Vagina (tissue), 2 donors: ENCODE data around the gene ALG2. TPM values are rescaled to one million over a fixed set of nuclear protein-coding genes. Genes with fewer than 3 reads are reported as not detected.

ENCODE experiments used
- DNase-seq, 2 donors: peaks; one replicate each; pipeline ENCODE4 v3.0.0-alpha.2; 2017; ENCODE audit errors: extremely low spot score in 2 of 2
- H3K27ac ChIP-seq: fragments of 200-600 bp; sonication (generic); one replicate; pipeline ENCODE4 v1.5.1; 2019
- H3K27me3 ChIP-seq: fragments of 200-600 bp; sonication (generic); one replicate; pipeline ENCODE4 v1.5.1; 2019
- H3K36me3 ChIP-seq, 2 donors: fragments of 200-600 bp; sonication (generic); one replicate each; pipeline ENCODE4 v1.5.1; 2017 to 2019
- H3K4me1 ChIP-seq: fragments of 200-600 bp; sonication (generic); one replicate; pipeline ENCODE4 v1.5.1; 2019
- H3K4me3 ChIP-seq, 2 donors: fragments of 200-600 bp; sonication (generic); 1 replicate in 1 of 2; 2 replicates in 1 of 2; pipeline ENCODE4 v1.5.1; 2016 to 2019
- H3K9me3 ChIP-seq: fragments of 200-600 bp; sonication (generic); one replicate; pipeline ENCODE4 v1.5.1; 2019
- POLR2A ChIP-seq, 2 donors: fragments of 450-650 bp; IDR thresholded peaks; one replicate each; pipeline ENCODE4 v1.6.1; 2017; ENCODE audit warnings: antibody characterized with exemption in 2 of 2, mild to moderate bottlenecking in 2 of 2, moderate library complexity in 2 of 2
- POLR2AphosphoS5 ChIP-seq, 2 donors: sonication (generic); formaldehyde crosslinking; IDR thresholded peaks; one replicate each; pipeline ENCODE4 v1.9.0; 2017; ENCODE audit warnings: antibody characterized with exemption in 2 of 2, mild to moderate bottlenecking in 2 of 2, low read depth in 1 of 2; ENCODE audit not compliant: insufficient read depth in 1 of 2
- intact Hi-C: fragments of 100-400 bp; cut with DNase I; formaldehyde crosslinking; loops from one replicate; pipeline ENCODE4 v1.15.1; 2023
- total RNA-seq: library from RNA; depleted of rRNA; stranded (reverse); fragments of >200 nt; gene quantifications from one replicate; pipeline ENCODE4 v1.2.3, GENCODE V29; 2016
- TF ChIP-seq, protein P1 (sequence below), 3 experiments: fragments of 450-650 bp in 2 of 3; fragments of 200-600 bp in 1 of 3; sonication (generic) in 1 of 3; IDR thresholded peaks; one replicate each; pipeline ENCODE4 v1.5.1; 2017 to 2019; ENCODE audit warnings: antibody characterized with exemption in 3 of 3, mild to moderate bottlenecking in 2 of 3, moderate library complexity in 2 of 3

Gene ALG2, protein sequence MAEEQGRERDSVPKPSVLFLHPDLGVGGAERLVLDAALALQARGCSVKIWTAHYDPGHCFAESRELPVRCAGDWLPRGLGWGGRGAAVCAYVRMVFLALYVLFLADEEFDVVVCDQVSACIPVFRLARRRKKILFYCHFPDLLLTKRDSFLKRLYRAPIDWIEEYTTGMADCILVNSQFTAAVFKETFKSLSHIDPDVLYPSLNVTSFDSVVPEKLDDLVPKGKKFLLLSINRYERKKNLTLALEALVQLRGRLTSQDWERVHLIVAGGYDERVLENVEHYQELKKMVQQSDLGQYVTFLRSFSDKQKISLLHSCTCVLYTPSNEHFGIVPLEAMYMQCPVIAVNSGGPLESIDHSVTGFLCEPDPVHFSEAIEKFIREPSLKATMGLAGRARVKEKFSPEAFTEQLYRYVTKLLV
- total RNA-seq = 30.0 TPM

DNA sequence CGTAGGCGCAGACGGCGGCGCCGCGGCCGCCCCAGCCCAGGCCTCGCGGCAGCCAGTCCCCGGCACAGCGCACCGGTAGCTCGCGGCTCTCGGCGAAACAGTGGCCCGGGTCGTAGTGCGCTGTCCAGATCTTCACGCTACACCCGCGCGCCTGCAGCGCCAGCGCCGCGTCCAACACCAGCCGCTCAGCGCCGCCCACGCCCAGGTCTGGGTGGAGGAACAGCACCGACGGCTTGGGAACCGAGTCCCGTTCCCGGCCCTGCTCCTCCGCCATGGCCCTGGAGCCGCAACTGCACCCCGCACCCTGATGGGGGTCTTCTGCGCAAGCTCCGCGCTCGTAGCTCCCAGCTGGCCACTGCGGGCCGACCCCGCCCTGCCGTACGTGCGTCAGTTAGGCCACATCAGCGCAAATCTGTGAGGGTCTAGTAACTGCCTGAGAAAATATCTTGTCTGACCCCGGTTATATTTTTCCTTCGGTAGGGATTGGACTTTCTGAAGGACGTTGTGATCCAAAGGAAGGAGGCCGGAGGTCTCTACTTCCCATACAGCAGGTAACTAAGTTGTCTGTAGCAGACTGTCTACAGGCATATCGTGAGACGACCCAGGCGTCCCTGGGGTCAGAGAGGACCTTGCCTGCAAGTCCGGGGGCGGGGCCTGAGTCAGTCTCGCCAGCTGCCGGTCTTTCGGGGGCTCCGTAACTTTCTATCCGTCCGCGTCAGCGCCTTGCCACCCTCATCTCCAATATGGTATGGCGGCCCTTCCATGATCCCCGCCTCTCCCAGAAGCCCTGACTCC is at the start of gene ALG2, which contains the start of gene SEC61B:
ALG2 (minus strand) TSS at position 322 of the 795 bp plus-strand sequence; CDS start at position 274, 48 bp downstream.
SEC61B (plus strand) TSS at position 662 of the 795 bp plus-strand sequence; CDS start at position 744, 82 bp downstream.
- Histone ChIP-seq H3K4me1 (peaks cover 75% of the 10 kb centered on the region), H3K27ac (peak within 1 kb of the TSS; percentile 93), H3K9me3 (no peaks in the 10 kb centered on the region), H3K4me3 (peak within 1 kb of the TSS; percentile 82 to 85), H3K36me3 (peaks cover 0 to 13% of the 10 kb centered on the region in 2 donors), H3K27me3 (no peaks in the 10 kb centered on the region)
- TF ChIP-seq, protein P1, sequence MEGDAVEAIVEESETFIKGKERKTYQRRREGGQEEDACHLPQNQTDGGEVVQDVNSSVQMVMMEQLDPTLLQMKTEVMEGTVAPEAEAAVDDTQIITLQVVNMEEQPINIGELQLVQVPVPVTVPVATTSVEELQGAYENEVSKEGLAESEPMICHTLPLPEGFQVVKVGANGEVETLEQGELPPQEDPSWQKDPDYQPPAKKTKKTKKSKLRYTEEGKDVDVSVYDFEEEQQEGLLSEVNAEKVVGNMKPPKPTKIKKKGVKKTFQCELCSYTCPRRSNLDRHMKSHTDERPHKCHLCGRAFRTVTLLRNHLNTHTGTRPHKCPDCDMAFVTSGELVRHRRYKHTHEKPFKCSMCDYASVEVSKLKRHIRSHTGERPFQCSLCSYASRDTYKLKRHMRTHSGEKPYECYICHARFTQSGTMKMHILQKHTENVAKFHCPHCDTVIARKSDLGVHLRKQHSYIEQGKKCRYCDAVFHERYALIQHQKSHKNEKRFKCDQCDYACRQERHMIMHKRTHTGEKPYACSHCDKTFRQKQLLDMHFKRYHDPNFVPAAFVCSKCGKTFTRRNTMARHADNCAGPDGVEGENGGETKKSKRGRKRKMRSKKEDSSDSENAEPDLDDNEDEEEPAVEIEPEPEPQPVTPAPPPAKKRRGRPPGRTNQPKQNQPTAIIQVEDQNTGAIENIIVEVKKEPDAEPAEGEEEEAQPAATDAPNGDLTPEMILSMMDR (IDR thresholded peaks at IDR 0.05) = no peak
- TF ChIP-seq POLR2AphosphoS5 (IDR thresholded peaks at IDR 0.05; ENCODE audit: insufficient read depth in 1 of 2, low read depth in 1 of 2) (peak; percentile 97 to 98), POLR2A (IDR thresholded peaks at IDR 0.05) (peak in 1 of 2 donors; percentile 71)
- intact Hi-C loops = loop anchor here (5.0 to 10.0 kb wide), 2 partner anchors 603 to 1715 kb away; partner anchors contain the start of gene NR4A3
- peak in 1 of 2 donors; percentile 96 for DNase-seq

DNA sequence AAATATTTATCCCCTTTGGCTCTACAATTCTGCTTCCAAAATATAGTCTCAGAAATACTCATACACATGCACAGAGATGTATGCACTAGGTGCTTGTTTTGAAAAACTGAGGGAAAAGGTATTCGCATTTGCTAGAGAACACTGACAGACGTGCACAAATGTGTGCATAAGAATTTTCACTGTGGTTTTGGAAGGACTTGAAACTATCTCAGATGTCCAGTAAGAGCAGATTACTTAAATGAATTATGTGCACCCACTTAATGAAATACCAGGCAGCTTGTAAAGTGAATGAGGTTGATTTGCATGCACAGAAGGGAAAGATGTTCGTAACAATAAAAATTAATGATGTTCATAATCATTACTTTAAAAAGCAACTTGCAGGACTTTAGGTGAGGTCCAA is 48.7 kb upstream of the ALG2 start:
- H3K27me3 ChIP-seq = no peaks in the 10 kb centered on the region
- no peaks in the 10 kb centered on the region for H3K36me3 ChIP-seq
- no peak for TF ChIP-seq POLR2A (IDR thresholded peaks at IDR 0.05)
- H3K9me3 ChIP-seq = no peaks in the 10 kb centered on the region
- intact Hi-C loops = no loop called here
- H3K4me1 ChIP-seq = no peaks in the 10 kb centered on the region
- no peak for DNase-seq
- H3K4me3 ChIP-seq = no peak overlapping the region
- no peak overlapping the region for H3K27ac ChIP-seq

DNA sequence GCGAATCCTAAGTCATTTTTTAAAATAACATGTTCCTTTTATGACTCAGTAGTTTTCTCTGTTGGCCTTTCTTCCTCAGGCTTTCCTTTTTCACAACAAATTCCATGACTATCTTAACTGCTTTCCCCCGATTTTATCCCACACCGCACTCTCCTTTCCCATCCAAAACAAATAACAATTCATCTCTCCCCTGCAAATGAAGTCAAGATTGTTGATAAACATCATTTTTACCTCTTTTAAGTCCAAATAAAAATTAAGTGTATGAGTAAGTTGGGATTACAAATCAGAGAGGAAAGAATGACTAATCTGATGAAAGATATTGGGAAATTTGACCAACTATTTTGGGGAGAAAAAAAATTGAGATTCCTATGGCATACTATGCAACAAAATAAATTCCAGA is 47.7 kb upstream of the ALG2 start:
- H3K4me3 ChIP-seq = no peak overlapping the region
- intact Hi-C loops = no loop called here
- no peaks in the 10 kb centered on the region for H3K4me1 ChIP-seq
- no peak overlapping the region for H3K27ac ChIP-seq
- TF ChIP-seq POLR2A (IDR thresholded peaks at IDR 0.05) = no peak
- TF ChIP-seq, protein P1 (IDR thresholded peaks at IDR 0.05) = no peak
- no peak for TF ChIP-seq POLR2AphosphoS5 (IDR thresholded peaks at IDR 0.05; ENCODE audit: insufficient read depth in 1 of 2, low read depth in 1 of 2)
- no peaks in the 10 kb centered on the region for H3K36me3 ChIP-seq
- H3K9me3 ChIP-seq = no peaks in the 10 kb centered on the region
- H3K27me3 ChIP-seq = no peaks in the 10 kb centered on the region
- no peak for DNase-seq

DNA sequence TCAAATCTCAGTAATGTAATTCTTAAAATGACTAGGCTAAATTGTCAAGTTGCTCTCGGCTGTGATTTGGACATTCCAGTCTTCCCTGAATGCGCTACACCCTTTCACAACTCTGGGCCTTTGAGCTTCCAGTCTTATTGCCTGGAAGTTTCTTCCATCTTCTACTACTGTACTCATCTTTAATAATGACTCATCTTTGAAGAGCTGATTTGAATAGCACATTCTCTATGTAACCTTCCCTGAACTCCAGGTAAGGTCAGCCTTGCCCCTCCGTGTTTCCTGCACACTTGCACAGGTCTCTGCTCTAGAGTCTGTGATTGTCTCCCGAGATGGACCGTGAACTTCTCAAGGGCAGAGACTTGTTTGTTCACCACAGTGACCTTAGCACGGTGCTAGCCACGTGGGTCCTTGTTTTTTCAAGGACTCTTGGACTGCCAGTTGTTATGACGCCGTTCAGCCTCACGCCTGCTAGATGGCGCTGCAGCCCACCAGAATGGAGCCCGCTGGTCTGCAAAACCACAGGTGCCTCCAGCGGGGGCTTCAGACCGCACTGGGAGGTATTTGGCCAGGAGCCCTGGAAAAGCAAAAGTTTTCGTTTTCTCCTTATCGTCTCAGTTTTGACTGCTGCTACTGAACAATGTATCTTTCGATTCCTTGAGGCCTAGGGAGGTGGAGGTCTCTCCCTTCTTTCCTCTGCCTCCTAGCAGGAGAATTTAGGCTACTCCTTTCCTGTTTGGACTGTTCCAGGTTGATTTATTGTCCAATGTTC is 44.7 kb upstream of the ALG2 start:
- intact Hi-C loops = no loop called here
- no peak overlapping the region for H3K4me3 ChIP-seq
- DNase-seq = no peak

More for the DNA sequence above, 44.7 kb upstream of the ALG2 start:
- Histone ChIP-seq H3K9me3 (no peaks in the 10 kb centered on the region), H3K36me3 (no peaks in the 10 kb centered on the region), H3K27me3 (no peaks in the 10 kb centered on the region), H3K4me1 (no peaks in the 10 kb centered on the region), H3K27ac (no peak overlapping the region)
- no peak for TF ChIP-seq POLR2AphosphoS5 (IDR thresholded peaks at IDR 0.05; ENCODE audit: insufficient read depth in 1 of 2, low read depth in 1 of 2)
- TF ChIP-seq, protein P1 (IDR thresholded peaks at IDR 0.05) = peak in 2 of 3 experiments; percentile 61 to 74
